Left colon (tissue), 2 donors: ENCODE results near the gene ZCWPW2. TPM values are rescaled to one million over a fixed set of nuclear protein-coding genes. Genes with fewer than 3 reads are reported as not detected.

Experiments used
- ATAC-seq: fragments of 200-7000 bp; cut with Tn5 transposase; one replicate; pipeline ENCODE4 v1.9.1; 2020; ENCODE audit warnings: mild to moderate bottlenecking, moderate library complexity
- DNase-seq, 2 donors: peaks; one replicate each; pipeline ENCODE4 v3.0.0-alpha.2; 2020
- intact Hi-C, 2 donors: fragments of 100-400 bp; cut with DNase I in 1 of 2; cut with micrococcal nuclease in 1 of 2; formaldehyde crosslinking; loops; one replicate each; pipeline versions ENCODE4 v1.11.2 to v1.14.0; 2022; cut with DNase I, micrococcal nuclease
- total RNA-seq, 2 donors: library from RNA; stranded (reverse); fragmentation: NEBNext Ultra II Directional; extraction: Animal tissue kit (Norgen Biotek cat#: 25700); gene quantifications; one replicate each; pipeline ENCODE4 v1.2.1, GENCODE V29; 2021
- donor health status: DM: no; HTN: no; CAD: no.
- donor health status: DM: yes; HTN: yes; CAD: no.

The ZCWPW2 gene
- total RNA-seq, 2 donors from 2014 or later = 0.42 to 0.98 TPM

DNA sequence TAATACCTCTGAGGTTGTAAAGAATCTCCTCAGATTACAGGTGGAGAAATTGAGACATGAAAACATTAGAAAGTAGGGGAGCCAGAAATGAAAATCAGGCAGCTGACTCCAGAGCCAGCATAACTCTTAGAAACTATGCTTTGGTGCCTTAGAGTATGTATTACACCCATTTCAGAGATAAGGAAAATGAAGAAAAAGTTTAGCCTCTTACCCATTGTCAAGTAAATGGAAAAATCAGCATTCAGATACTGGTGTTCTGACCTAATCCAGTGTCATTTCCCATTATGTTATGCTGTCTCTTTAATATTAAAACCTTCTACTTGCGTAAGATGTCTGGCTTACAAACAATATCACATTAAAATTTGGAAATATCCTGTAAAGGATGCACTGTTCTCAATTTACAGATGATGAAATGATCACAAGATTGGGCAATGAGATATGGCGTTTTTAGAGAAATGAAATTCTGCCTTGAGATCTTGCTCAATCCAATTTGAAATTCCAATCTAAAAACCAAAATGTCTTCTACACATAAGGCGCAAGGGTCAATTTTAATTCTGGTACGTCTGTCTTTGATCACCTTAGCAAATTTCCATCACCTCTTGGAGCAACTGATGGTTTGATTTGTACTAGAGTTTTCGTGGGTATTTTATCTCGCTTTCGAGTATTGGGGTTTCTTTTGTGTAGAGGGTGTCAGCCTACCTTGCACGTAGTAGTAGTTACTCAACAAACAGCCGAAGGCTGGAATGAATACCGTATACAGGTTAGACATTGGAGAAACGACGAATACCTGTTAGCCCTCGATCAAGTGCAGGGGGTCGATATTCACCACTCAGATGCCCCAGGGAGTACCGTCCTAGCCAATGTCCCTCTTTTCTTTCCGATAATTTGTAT is 902 bp upstream of the ZCWPW2 start:
- peak in 1 of 2 donors; percentile 5 for DNase-seq
- no peak for ATAC-seq
- intact Hi-C loops = no loop called here

DNA sequence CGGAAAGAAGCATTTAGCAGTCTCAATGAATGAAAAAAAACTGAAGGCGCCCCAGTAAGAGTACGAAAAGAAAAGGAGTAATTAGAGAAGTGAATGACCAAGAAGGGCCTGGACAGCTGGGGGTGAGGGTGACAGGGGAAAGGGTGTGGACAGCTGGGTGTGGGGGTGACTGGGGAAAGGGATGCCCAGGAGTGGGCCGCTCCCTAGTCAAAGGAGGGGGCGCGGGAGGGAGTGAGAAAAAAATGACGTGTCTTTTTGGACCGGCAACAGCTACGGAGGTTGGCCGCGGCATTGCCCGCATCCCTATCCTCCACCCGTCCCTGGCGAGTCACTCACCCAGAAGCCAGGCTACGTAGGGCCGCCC is 274 bp upstream of the ZCWPW2 start:
- no peak for DNase-seq
- intact Hi-C loops = no loop called here
- peak; percentile 76 for ATAC-seq

DNA sequence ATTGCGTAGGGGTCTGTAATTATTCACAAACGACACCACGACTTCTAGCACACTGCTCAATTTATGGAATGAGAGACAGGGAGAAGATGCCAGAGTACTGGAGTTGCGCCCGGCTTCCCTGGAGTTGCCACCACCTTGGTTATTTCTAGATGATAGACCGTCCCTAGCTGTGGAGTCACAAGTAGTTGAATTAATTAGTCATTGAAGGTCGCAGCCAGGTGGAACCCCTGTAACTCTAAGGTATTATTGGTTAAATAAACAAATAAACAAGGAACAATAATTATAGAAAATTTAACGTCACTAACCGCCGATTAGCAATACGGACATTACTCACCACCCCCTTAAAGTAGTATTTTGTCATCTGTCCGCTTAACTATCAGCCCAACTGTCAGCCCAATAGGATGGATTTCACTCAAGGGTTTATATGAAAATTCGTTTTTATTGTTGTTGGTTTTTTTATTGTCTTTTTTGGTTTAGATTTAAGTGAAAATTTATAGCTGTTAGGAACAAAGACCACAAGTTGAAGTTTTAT is 1.0 kb downstream of the ZCWPW2 start:
- ATAC-seq = peak; percentile 8
- no peak for DNase-seq
- intact Hi-C loops = no loop called here

DNA sequence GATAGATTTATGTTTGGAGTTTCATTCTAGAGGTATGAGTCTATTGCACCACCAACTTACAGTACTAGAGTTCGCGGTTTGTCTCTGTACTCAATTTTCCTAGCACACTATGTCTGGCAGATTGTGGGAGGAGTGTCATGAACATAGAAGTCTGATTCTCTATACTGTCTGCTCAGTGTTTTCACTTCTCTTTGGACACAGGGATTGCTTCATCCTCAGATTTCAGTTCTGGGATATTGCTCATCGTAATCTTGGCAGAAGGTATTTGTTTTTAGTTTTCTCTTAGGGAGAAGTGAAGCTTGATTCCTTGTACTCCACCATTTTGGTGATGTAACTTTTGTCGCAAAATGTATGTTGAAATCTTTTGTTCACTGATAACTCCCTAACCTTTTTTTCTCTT is 27.9 kb downstream of the ZCWPW2 start:
- no peak for ATAC-seq

DNA sequence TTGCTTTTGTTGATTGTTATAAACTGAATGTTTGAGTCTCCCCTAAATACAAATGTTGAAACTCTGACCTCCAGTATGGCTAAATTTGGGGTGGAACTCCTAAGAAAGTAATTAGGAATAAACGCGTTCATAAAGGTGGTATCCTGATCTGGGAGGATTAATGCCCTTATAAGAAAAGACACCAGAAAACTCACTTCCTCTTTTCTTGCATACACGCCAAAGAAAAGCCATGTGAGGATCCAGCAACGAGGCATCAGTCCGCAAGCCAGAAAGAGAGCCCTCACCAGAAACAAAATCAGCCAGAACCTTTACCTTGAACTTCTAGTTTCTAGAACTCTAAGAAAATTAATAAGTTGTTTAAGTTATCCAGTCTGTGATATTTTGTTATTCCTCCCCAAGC is 37.5 kb downstream of the ZCWPW2 start:
- DNase-seq (no peak), ATAC-seq (no peak)
- intact Hi-C loops = no loop called here

More for the DNA sequence above, 27.9 kb downstream of the ZCWPW2 start:
- no peak for DNase-seq
- intact Hi-C loops = no loop called here

DNA sequence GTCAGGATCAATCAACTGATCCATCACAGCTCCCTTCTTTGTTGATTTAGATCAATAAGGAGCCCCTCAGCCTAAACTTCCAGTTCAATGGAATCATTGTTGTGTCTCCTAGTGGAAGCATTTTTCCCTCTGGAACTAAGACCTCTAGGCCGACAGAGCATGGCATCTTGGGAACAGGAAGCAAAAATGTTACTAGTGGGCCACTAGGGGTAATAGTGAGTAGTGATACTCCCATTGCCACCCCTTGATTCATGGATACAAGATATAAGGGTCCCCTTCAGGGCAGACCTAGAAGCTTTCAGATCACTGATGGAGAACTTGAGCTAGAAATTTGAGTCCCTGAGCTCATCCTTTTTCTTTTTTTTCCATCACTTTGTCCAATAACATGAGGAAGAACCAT is 40.5 kb downstream of the ZCWPW2 start:
- ATAC-seq = no peak

DNA sequence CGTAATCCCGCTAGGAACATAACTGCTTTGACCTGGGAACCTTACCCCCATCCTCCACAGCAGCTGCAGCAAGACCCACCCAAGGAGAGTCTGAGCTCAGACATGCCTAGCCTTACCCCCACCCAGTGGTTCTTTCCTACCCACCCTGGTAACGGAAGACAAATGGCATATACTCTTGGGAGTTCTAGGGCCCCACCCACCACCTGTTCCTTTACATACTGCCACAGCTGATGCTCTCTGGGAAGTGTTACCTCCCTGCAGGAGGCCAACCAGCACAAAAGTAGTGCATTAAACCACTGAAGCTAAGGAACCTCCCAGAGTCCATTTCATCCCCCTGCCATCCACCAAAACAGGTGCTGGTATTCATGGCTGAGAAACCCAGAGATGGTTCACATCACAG is 50.7 kb downstream of the ZCWPW2 start:
- DNase-seq (no peak), ATAC-seq (no peak)
- intact Hi-C loops = no loop called here

More for the DNA sequence above, 40.5 kb downstream of the ZCWPW2 start:
- intact Hi-C loops = no loop called here
- no peak for DNase-seq

DNA sequence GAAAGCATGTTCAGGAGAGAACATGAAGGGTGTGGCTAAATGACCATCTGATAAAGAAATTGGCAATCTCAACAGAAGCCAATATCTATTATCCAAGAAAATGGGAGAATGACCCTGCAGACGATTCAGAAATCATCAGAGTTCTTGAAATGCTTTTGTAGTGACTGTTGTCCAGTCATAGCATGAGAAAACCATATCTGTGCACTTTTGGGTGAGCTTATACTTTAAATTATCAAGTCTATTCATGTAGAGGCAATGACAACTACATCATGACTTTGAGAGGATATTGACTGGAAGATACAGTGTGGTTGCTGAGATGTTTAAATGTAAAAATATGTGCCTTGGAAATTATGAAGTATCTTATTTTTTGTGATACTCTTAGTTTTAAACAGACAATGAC is 57.7 kb downstream of the ZCWPW2 start:
- ATAC-seq = no peak
- no peak for DNase-seq
- intact Hi-C loops = no loop called here

DNA sequence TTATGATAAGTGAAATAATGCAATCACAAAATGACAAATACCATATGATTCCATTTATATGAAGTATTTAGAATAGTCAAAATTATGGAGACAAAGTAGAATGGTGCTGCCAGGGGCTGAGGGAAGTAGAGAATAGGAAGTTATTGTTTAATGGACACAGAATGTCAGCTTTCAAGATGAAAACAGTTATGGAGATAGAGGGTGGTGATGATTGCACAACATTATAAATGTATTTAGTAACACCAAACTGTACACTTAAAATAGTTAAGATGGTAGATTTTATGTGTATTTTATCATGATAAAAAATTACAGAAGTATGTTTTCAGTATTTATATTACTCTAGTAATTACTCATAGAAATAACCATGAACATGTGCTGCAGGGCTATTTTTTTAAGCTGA is 100.9 kb downstream of the ZCWPW2 start:
- no peak for DNase-seq
- intact Hi-C loops = no loop called here
- ATAC-seq = no peak

DNA sequence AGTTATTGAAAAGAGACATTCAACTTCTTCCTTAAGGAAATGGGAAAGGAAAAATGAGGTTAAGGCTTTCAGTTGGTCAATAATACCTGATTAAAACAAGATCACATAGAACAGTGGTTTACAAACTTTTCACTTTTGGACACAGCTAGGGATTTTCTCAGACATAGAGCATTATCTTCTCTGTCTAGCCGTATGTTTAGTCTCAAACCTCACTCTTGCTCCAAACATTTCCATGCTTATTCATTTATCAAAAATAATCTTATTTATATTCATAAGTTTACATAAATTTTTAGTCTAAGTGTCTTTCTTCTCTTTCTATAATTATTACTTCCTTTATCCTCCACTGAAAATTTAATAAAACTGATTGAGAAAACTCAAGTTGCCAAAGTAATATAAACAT is 114.3 kb downstream of the ZCWPW2 start:
- no peak for DNase-seq
- intact Hi-C loops = no loop called here
- no peak for ATAC-seq

DNA sequence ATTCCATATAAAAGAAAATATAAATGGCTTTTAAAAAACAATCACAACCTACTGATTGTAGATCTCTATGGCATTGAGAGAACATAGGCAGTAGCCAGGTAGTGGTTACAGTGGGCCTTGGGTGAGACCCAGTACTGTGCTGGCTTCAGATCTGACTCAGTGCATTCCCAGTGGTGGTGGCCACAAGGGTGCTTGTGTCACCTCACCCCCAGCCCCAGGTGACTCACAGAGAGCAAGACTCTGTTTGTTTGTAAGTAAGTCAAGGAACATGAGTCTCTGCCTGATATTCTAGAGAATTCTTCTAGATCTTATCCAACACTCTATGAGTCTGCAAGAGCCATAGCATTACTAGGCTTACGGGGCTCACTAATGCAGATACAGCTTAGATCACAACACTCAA is 118.9 kb downstream of the ZCWPW2 start:
- DNase-seq (no peak), ATAC-seq (no peak)
- intact Hi-C loops = no loop called here

DNA sequence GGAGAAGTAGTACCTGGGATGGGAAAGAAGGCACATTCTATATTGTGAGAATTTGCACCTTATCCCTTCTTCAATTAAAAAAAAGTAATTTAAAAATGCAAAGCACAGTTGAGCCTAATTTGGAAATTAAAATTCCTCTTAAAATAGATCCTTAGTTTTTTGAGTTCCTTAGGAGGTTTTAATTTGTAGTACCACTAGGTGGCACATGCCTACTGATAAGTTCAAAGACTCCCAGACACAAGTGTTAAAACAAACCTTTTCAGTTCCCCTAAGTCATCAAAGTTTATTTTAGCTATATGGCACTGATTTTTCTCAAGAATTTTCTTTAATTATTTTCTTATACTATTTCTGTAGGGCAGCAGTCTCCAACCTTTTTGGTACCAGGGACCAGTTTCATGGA is 127.7 kb downstream of the ZCWPW2 start:
- DNase-seq (no peak), ATAC-seq (no peak)
- intact Hi-C loops = no loop called here

DNA sequence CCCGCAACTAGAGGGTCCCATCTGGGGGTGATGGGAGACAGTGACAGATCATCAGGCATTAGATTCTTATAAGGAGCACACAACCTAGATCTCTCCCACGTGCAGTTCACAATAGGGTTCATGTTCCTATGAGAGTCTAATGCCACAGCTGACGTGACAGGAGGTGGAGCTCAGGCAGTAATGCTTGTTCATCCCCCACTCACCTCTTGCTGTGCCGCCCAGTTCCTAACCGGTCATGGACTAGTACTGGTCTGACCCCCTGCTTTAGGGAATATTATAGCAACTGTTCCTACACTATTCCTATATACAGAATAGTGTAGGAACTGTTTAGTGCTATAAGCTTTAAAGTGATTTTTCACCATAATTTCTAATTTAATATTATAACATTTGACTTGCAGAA is 128.2 kb downstream of the ZCWPW2 start:
- intact Hi-C loops = no loop called here
- ATAC-seq = no peak
- no peak for DNase-seq

DNA sequence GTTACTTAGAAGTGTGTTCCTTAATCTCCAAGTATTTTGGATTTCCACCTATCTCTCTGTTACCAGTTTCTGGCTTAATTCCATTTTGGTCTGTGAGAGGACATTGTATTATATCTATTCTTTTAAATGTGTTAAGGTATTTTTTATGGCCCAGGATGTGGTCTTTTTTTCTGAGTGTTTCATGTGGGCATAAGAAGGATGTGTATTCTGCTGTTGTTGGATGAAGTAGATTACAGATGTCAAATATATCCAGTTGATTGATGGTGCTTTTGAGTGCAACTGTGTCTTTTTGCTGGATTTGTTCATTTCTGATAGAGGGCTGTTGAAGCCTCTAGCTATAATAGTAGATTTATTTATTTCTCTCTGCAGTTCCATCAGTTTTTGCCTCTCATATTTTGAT is 136.6 kb downstream of the ZCWPW2 start:
- DNase-seq = no peak
- ATAC-seq = no peak
- intact Hi-C loops = no loop called here

DNA sequence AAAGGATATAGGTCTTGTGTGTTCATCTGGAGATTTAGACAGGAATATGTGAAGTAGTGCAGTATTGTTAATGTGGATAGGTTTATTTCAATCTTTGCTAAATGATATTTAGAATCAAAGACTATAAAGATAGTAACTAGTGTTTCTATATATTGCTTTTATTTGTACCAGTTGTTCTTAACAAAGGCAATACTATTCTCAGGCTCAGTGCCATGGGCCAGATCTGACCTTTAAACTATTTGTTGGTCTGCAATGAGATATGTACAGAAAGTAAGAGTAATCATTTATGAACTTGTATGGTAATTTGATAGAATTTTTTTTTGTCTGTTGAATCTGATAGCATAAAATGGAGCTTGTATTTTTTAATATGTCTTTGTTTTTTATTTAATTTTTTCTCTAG is 146.8 kb downstream of the ZCWPW2 start:
- DNase-seq (no peak), ATAC-seq (no peak)
- intact Hi-C loops = no loop called here

DNA sequence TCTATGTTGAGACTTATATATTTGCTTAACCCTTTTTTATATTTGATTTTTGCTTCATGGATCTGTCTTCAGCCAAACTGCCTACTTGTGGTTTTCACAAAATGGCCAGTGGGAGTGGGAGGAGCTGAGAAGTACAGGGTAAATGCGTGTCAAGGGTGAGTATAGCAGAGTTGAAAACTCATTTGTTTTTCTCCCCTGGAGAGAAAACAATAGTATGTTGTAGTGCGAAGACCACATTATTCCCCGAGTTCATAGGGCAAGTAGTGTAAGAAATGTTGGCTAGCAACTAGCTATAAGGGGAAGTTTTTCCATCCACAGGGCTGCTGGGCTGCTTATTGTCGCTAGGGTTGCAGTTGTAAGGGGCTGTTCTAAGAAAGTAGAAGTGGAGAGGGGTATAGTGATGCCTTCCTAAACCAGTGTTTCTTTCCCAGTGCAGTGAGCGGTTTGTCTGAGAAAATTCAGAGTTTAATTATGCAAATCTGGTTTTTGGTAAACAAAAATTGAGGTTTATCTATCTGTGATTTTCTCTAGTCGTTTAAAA is 153.9 kb downstream of the ZCWPW2 start:
- DNase-seq = no peak
- no peak for ATAC-seq
- intact Hi-C loops = no loop called here

DNA sequence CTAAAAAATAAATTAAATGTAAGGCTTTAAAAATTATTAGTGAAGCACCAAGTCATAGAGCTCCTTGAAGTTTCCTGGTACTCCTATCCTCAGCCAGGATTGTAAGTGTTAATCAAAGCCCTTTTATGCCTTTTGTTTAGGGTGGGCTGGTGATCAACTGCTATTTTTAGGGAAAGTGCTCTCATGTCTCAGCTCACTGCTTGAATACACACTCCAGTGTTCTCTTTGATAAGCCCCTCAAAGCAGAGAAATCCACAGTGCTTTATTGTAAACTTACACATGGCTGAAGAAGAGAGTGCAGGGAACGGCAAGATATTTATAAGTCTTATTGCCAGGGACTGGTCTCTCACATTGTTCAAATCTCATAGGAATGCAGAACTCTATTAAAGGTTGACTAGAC is 156.5 kb downstream of the ZCWPW2 start:
- no peak for DNase-seq
- no peak for ATAC-seq
- intact Hi-C loops = no loop called here

DNA sequence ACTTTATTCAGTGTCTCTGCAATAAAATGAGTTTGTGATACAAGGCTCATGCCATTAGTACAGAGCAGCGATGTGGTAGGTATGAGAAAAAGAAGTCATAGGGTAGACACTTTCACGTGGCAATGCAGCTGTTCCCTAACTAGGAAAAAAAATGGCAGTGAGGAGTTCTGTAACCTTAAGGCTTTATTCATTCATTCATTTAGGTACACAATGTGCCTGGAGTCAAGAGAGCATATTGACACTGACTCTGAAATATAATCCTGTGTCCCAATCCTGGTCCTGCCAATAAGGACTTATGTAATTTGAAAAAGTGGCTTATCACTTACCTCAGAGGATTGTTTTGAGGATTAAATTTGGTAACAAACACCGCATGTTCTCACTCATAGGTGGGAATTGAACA is 173.1 kb downstream of the ZCWPW2 start:
- no peak for DNase-seq
- no peak for ATAC-seq
- intact Hi-C loops = no loop called here

DNA sequence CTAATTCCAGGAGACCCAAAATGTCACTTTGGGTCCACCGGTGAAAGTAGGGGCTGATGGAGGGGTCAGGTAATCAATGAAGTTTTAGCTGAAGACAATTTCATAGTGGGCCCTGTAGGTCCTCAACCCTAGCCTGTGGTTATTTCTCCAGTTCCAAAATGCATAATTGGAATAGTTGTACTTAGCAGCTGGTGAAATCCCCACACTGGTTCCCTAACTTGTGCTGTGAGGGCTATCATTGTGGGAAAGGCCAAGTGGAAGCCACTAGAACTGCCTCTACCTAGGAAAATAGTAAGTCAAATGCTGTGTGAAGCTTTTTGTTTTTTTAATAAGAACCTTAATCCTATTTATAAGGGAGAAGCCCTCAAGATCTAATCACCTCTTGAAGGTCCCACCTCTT is 193.8 kb downstream of the ZCWPW2 start:
- intact Hi-C loops = no loop called here
- ATAC-seq = no peak

DNA sequence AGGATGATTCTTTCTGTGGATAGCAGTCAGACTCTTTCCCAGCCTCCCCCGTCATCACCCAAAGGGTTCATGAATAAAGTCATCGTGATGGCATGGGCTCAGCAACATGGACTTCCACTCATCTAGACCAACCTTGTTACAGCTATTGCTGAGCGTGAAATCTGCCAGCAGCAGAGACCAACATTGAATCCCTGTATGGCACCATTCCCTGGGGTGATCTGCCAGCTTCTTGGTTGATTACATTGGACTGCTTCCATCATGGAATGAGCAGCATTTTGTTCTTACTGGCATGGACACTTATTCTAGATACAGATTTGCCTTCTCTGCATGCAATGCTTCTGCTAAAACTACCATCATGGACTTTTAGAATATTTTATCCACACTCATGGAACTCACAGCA is 195.7 kb downstream of the ZCWPW2 start:
- intact Hi-C loops = no loop called here
- ATAC-seq = no peak
- DNase-seq = no peak

More for the DNA sequence above, 193.8 kb downstream of the ZCWPW2 start:
- DNase-seq = no peak

DNA sequence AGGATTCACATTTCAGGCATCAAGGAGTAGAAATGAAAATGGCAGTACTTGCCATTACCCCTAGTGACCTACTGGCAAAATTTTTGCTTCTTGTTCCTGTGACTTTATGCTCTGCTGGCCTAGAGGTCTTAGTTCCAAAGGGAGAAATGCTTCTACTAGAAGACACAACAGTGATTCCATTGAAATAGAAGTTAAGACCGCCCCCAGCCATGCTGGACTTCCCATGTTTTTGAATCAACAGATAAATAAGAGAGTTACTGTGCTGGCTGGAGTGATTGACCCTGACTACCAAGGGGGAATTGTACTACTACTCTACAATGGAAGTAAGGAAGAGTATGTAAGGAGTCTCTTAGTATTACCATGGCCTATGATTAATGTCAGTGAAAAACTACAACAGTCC is 196.3 kb downstream of the ZCWPW2 start:
- ATAC-seq (no peak), DNase-seq (no peak)
- intact Hi-C loops = no loop called here
